HG02678 (cell line): ENCODE data around the gene DECR2.

ENCODE experiments used
- ATAC-seq: cut with Tn5 transposase; IDR thresholded peaks from one replicate; pipeline ENCODE4 v1.9.1; 2021; ENCODE audit warnings: mild to moderate bottlenecking, moderate library complexity; ENCODE audit not compliant: unreplicated experiment

DECR2 gene

DNA sequence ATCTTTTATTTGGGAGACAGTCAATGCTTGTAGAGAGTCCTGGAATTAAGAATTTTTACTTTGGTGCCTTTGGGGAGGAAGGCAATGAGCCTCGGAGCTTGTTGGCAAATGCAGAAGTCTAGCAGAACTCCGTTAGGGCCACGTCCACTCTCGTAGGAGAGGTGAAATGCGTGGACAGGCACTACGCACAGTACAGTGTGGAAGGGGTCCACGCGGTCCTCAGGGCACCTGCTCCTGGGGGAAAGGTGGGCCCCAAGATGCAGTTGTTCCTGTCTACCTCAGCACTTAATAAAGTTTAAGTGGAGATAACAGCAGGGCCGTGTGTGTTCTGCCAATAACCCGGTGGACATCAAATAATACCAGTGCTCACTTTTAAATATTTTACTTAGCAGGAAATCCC lies 25.6 kb downstream of the DECR2 start:
- ATAC-seq, result no peak

DNA sequence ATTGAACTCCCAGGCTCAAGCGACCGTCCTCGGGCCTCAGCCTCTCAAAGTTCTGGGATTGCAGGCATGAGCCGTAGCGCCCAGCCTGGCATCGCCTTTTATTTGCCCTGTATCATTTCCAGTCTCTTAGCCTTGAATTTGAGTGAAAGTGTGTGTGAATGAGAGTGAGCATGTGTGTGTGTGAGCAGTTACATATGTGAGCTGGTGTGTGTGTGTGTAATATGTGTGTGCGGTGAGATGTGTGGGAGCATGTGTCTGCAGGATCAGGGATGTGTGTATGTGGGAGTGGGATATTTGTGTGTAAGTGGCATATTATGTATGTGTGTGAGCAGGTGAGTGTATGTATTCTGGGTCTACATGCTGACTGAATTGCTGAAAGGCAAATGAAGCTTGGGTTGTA lies 29.2 kb downstream of the DECR2 start:
- no peak for ATAC-seq

DNA sequence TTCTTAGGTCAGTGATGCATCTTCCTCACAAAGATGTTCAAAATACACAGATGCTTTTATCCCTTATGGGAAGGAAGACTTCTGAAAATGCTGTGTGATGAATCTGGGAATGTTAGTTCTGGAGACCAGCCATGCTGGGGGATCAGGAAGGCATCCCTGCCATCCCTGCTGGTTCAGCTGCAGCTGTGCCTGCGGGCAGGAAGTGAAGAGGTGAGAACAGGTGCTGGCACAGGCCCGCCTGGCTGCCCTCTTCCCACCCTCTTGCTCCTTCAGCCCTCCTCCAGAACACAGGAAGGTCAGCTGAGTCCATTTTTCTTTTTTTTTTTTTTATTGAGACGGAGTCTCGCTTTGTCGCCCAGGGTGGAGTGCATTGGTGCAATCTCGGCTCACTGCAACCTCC lies 38.9 kb downstream of the DECR2 start:
- no peak for ATAC-seq

DNA sequence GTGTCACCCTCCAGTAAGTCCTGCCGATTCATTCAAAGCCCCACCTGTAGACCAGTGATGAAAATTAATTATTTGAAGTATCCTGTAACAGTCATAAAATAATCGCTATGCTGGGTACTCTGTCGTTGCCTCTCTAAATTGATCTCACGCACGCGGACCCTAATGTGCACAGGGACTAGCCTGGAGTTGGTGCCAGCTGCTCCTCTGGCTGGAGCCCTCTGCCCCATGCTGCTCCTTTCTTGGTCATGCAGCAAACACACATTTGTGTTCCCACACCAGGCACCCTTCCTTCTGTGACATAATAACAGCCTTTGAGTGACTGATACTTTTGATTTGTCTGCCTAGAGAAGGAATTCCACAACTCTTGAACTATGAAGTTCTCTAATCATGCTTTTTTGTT lies 39.8 kb downstream of the DECR2 start:
- ATAC-seq, result no peak

DNA sequence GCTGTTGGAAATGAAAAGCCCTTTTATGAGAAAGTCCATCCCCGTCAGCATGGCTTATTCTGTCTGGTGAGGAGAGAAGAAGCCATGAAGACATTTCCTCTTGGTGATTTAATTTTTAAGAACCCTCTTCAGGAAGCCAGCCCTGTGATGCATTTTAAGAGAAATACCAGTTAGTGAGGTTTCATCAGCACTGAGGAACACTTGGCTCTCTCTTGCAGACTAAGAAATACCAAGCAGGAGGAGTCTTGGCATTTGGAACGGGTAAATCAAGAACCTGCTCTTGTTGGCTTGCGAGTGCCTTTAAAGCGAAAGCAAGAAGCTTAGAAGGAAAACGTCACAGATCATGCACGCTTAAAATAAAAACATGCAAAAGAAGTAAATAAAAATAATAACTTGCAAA lies 41.3 kb downstream of the DECR2 start:
- ATAC-seq, result no peak

DNA sequence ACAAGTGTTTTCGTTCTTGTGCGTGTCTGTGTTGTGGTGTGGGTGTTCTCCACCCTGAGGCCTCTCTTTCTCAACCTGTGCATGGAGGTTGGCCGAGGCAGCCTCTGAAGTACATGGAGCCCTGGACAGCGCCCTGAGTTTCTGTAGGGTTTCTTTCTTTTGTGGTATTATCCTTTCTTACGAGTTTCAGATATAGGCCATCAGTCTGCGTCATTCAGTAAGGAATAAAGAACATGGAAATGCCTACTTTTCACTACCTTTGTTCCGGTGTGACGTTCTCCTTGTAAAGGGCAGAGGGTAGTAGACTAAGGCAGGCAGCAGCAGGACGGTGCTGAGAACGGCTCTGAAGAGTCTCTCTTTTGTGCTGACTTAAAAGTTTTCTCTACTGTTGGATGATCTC lies 42.3 kb downstream of the DECR2 start:
- ATAC-seq, result no peak

DNA sequence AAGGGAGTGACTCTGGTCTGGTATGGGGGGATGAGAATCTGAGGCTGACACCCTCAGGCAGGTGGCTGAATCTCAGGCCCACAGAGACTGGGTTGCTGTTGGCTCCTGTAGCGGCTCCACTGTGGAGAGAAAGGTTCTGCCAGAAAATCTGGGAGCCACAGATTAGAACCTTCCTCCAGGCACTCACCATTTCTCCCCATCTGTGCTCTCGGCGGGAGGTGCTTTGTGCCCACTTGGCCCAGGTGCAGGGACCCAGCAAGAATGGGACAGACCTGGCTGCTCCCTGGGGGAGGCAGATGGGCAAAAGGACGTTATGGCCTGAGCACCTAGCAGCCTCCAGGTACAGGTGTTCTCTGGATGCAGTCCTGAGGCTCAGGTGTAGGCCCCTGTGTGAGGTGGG lies 43.9 kb downstream of the DECR2 start:
- ATAC-seq, result no peak

DNA sequence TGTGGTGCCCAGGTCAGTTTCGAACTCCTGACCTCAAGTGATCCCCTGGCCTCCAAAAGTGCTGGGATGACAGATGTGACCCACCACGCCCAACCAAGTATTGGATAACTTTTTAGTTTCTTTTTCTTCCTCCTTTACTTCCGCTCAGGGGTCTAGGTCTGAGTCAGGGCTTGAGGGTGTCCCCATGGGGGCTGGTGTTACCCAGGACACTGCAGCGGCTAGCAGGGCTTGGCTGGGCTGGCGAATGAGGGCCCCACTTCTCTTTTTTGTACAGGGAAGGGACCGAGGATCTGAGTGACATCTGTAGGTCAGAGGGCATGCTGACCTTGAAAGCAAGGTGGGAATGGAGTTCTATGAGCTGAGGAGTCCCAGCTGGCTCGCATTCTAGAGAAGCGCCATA lies 48.7 kb downstream of the DECR2 start:
- ATAC-seq, result no peak

DNA sequence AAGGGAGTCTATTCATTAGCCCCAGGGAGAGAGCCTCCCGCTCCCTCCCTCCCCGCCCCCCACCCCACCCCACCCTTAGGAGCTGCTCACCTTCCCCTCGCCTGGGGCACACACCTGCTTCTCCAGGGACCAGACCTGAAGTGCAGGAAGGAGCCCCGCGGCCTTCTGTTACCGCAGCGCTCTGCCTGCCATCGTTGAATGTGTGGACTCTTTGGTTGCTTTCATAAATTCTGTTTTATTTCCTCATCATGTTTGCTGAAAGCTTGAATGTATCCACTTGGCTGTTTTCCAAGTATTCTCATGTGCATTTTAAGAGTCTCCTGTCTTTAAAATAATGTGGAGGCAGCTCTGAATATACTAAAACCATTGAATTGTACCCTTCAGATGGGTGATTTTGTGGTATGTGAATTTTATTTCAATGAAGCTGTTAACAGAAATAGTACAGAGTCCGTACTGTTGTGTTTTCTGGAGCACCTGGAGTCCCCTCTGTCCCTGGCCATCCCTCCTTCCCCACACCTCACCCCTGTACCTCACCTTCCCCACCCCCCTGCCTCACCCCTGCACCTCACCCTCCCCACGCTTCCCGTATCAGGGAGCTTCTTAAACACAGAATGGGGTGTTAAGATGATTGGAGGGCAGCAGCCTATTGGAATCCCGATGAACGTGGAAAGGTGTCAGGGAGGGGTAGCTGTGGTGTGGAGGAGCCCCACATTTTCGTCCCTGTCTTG lies 49.3 kb downstream of the DECR2 start:
- ATAC-seq, result no peak

DNA sequence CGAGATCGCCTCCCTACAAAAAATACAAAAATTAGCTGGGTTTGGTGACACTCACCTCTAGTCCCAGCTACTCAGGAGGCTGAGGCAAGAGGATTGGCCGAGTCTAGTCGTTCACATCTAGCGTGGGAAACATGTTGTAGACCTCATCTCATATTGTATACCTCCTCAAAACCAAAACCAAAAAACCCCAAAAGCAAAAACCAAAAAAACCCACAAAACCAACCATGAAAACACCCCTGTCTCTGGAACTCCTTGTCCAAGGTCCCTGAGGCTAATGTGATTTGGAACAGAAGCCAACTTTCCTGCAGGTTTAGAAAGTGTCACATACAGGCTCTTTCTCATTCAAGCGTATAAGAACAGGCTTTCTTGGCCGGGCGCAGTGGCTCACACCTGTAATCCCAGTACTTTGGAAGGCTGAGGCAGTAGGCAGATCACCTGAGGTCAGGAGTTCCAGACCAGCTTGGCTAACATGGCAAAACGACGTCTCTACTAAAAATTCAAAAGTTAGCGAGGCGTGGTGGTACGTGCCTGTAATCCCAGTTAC lies 52.8 kb downstream of the DECR2 start:
- ATAC-seq, result no peak

DNA sequence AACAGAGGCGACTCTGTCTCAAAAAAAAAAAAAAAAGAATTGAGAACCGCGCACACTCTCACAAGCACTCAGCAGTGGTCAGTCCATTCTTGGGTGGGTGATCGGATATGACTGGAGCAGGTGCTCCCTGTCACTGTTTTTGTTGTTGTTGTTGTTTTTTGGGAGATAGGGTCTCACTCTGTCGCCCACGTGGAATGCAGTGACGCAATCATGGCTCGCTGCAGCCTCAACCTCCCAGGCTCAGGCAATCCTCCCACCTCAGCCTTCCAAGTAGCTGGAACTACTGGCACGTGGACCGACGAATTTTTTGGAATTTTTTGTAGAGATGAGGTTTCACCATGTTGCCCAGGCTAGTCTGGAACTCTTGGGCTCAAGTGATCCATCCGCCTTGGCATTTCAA lies 53.8 kb downstream of the DECR2 start:
- no peak for ATAC-seq

DNA sequence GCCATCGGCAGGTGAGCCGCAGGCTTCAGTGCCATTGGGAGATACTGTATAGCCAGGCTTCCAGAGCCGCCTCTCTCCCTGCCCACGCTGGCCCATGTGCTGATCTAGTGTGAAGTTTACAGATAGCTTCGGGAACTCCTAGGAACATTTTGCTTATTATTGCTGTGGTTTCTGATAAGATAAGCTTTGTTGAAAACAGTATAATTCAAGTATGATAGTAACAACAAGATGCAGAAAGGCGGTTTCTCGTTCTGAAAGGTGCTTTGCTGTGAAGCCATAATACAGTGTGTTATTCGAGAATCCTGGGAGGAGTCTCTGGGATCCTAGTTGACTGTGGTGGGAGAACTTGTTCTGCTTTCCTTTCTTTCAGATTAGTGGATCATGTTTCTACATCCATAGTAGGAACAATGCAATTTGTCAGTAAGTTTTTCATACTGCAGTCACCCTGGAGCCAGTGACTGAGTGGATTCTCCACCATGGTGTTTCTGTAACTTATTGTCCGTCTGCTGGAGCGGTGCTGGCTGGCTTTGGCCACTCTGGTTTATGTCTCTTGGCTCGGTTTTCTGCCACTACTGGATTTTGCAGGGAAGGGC lies 55.3 kb downstream of the DECR2 start:
- ATAC-seq, result no peak

DNA sequence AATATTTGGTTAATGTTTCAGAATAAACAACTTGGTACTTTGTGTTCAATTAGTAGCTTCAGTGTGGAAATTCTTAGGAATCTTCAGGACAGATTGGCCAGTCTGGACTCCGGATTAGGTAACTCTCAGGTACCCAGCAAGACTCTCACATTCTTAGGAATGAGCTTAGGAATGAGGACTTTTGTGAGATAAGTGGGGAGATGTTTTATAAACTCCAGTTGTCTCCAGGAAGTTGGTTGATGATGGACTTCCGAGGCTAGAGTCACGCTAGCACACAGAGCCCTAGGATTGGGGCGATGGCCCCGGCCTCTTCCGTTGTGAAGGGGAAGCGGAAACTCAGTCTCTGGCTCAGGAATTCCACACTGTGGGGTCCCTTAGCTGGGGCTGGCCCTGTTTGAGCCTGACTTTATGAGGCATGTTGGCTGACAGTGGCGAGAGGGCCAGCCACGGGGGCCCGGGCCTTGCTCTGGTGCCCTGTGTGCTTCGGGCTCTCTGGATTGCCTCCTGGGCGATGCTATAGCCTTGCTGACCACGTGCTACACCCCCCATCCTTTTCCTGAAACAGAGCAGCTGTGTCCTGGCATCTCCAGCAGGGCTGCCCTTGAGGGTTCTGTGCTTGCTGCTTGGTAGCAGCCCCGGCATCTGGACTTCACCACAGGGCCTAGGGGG lies 56.2 kb downstream of the DECR2 start:
- ATAC-seq, result no peak

DNA sequence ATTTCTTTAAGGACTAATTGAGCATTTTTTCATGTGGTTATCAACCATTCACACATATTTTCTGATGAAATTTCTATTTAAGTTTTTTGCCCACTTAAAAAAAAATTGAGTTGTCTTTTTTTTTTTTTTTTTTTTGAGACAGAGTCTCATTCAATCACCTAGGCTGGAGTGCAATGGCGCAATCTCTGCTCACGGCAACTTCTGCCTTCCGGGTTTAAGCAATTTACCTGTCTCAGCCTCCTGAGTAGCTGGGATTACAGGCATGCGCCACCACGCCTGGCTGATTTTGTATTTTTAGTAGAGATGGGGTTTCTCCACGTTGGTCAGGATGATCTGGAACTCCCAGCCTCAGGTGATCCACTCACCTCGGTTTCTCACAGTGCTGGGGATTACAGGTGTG lies 58.1 kb downstream of the DECR2 start:
- ATAC-seq, result no peak

DNA sequence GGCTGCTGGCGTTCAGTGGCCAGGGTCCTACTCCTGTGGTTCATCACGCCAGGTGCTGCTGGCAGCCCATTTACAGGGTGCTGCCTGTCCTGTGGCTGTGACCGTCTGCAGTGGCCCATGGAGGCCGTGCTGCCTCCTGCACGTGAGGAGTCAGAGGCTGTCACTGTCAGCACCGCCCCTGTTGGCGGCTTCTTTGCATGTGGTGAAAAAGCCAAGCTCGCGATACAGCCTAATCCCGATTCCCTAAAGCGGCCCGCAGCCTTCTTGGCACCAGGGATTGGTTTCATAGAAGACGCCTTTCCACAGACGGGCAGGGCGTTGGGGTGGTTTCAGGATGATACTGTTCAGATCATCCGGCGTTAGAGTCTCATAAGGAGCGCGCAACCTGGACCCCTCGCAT lies 59.1 kb downstream of the DECR2 start:
- ATAC-seq, result no peak
